ENCODE results near the gene KRT84. TPM values are rescaled to one million over a fixed set of nuclear protein-coding genes. Genes with fewer than 3 reads are reported as not detected.

The KRT84 gene
- total and polyA plus RNA-seq, 10 of the 15 experiments (the other 5 are each of a cell fraction or from before 2014, with no cell fraction given): not detected

DNA sequence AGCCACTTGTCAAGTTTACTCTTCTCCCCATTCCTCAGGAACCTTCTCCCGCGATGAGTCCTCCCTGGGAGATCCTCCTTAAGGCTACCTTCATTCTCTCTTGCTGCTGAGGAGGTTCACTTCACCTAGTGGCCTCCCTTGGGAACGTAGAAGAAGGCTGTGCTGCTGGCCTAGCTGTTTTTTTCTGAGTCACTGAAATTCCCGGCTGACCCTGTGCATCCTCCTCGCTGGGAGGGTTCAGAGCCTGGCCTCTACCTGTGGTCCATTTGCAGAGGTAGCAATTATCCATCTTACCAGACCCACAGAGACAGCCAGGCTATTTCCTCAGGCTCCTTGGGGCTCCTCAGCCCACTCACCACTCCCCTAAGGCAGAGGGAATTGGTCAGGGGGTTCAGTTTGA is 16.1 kb upstream of the KRT84 start:
- no peak overlapping the region for H3K4me2 ChIP-seq (ENCODE audit: control insufficient read depth, insufficient read depth)
- no peaks in the 10 kb centered on the region for H4K20me1 ChIP-seq (ENCODE audit: control insufficient read depth, insufficient read depth)
- intact Hi-C loops (cut with micrococcal nuclease; ENCODE audit: unreplicated experiment) (no loop called here), in situ Hi-C loops (cut with MboI) (no loop called here)
- H2AFZ ChIP-seq (ENCODE audit: control insufficient read depth, low read depth, low read length): no peak overlapping the region
- no peak overlapping the region for H3K9ac ChIP-seq (ENCODE audit: control insufficient read depth, insufficient read depth, low read length)
- no peaks in the 10 kb centered on the region for H3K4me1 ChIP-seq (ENCODE audit: control insufficient read depth, insufficient read depth, low read length)
- WGBS (ENCODE audit: insufficient coverage, insufficient replicate concordance, low lambda C conversion rate, missing lambda C conversion rate): 3% methylated on average over 5 of the region's 5 CpGs
- BruUV-seq (replicated peaks): no TSS peak
- H3K36me3 ChIP-seq (ENCODE audit: control insufficient read depth in 2 of 2, insufficient read depth in 2 of 2, low read length in 1 of 2): no peaks in the 10 kb centered on the region
- DNase-seq (ENCODE audit: low read depth, low spot score): no peak
- no peaks in the 10 kb centered on the region for H3K79me2 ChIP-seq (ENCODE audit: control insufficient read depth, insufficient read depth, low read length)
- POLR2A ChIA-PET: no interaction called here
- no peak for ATAC-seq
- H3K27ac ChIP-seq (ENCODE audit: control insufficient read depth, insufficient read depth): no peak overlapping the region
- CTCF ChIA-PET: interaction anchor here (1.4 kb wide), 1 partner anchor 28 kb away, joined by 4 read pairs; no protein-coding TSS in a partner anchor
- H3K9me3 ChIP-seq (replicated peaks; ENCODE audit: control insufficient read depth, insufficient read depth, low read length): no peaks in the 10 kb centered on the region
- no peak for FAIRE-seq
- RAD21 ChIA-PET (ENCODE audit: unreplicated experiment): no interaction called here
- H3K4me3 ChIP-seq: no peak overlapping the region
- no peaks in the 10 kb centered on the region; a peak in 1 of 4 replicates for H3K27me3 ChIP-seq (replicated peaks in 1 of 2; ENCODE audit: control insufficient read depth in 2 of 2, insufficient read depth in 2 of 2, low read length in 1 of 2)
- SMC1A ChIA-PET (ENCODE audit: uncharacterized antibody, unreplicated experiment): no interaction called here
- TF ChIP-seq NRF1 (conservative IDR thresholded peaks at IDR 0.05; ENCODE audit: low read depth, low read length): no peak
- TF ChIP-seq, protein P1, sequence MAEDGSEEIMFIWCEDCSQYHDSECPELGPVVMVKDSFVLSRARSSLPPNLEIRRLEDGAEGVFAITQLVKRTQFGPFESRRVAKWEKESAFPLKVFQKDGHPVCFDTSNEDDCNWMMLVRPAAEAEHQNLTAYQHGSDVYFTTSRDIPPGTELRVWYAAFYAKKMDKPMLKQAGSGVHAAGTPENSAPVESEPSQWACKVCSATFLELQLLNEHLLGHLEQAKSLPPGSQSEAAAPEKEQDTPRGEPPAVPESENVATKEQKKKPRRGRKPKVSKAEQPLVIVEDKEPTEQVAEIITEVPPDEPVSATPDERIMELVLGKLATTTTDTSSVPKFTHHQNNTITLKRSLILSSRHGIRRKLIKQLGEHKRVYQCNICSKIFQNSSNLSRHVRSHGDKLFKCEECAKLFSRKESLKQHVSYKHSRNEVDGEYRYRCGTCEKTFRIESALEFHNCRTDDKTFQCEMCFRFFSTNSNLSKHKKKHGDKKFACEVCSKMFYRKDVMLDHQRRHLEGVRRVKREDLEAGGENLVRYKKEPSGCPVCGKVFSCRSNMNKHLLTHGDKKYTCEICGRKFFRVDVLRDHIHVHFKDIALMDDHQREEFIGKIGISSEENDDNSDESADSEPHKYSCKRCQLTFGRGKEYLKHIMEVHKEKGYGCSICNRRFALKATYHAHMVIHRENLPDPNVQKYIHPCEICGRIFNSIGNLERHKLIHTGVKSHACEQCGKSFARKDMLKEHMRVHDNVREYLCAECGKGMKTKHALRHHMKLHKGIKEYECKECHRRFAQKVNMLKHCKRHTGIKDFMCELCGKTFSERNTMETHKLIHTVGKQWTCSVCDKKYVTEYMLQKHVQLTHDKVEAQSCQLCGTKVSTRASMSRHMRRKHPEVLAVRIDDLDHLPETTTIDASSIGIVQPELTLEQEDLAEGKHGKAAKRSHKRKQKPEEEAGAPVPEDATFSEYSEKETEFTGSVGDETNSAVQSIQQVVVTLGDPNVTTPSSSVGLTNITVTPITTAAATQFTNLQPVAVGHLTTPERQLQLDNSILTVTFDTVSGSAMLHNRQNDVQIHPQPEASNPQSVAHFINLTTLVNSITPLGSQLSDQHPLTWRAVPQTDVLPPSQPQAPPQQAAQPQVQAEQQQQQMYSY (CRISPR knock-in tag; IDR thresholded peaks at IDR 0.05): no peak
- no peak for TF ChIP-seq IKZF1 (conservative IDR thresholded peaks at IDR 0.05)
- TF ChIP-seq BCL11A (IDR thresholded peaks at IDR 0.05; ENCODE audit: low read depth, low read length): no peak
- no peak for TF ChIP-seq CREB1 (IDR thresholded peaks at IDR 0.05; ENCODE audit: low read depth)
- no peak for TF ChIP-seq SMARCA5 (IDR thresholded peaks at IDR 0.05)
- TF ChIP-seq NFXL1 (IDR thresholded peaks at IDR 0.05; ENCODE audit: borderline replicate concordance): no peak
- TF ChIP-seq, protein P2, sequence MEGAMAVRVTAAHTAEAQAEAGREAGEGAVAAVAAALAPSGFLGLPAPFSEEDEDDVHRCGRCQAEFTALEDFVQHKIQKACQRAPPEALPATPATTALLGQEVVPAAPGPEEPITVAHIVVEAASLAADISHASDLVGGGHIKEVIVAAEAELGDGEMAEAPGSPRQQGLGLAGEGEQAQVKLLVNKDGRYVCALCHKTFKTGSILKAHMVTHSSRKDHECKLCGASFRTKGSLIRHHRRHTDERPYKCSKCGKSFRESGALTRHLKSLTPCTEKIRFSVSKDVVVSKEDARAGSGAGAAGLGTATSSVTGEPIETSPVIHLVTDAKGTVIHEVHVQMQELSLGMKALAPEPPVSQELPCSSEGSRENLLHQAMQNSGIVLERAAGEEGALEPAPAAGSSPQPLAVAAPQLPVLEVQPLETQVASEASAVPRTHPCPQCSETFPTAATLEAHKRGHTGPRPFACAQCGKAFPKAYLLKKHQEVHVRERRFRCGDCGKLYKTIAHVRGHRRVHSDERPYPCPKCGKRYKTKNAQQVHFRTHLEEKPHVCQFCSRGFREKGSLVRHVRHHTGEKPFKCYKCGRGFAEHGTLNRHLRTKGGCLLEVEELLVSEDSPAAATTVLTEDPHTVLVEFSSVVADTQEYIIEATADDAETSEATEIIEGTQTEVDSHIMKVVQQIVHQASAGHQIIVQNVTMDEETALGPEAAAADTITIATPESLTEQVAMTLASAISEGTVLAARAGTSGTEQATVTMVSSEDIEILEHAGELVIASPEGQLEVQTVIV (IDR thresholded peaks at IDR 0.05; ENCODE audit: borderline replicate concordance, partially characterized antibody): no peak
- TF ChIP-seq SMAD1 (IDR thresholded peaks at IDR 0.05; ENCODE audit: low read depth, partially characterized antibody): no peak
- no peak for TF ChIP-seq SREBF2 (IDR thresholded peaks at IDR 0.05; ENCODE audit: low read length)
- TF ChIP-seq, protein P3, sequence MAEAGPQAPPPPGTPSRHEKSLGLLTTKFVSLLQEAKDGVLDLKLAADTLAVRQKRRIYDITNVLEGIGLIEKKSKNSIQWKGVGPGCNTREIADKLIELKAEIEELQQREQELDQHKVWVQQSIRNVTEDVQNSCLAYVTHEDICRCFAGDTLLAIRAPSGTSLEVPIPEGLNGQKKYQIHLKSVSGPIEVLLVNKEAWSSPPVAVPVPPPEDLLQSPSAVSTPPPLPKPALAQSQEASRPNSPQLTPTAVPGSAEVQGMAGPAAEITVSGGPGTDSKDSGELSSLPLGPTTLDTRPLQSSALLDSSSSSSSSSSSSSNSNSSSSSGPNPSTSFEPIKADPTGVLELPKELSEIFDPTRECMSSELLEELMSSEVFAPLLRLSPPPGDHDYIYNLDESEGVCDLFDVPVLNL (IDR thresholded peaks at IDR 0.05; ENCODE audit: low read depth, low read length): no peak
- TF ChIP-seq, protein P4, sequence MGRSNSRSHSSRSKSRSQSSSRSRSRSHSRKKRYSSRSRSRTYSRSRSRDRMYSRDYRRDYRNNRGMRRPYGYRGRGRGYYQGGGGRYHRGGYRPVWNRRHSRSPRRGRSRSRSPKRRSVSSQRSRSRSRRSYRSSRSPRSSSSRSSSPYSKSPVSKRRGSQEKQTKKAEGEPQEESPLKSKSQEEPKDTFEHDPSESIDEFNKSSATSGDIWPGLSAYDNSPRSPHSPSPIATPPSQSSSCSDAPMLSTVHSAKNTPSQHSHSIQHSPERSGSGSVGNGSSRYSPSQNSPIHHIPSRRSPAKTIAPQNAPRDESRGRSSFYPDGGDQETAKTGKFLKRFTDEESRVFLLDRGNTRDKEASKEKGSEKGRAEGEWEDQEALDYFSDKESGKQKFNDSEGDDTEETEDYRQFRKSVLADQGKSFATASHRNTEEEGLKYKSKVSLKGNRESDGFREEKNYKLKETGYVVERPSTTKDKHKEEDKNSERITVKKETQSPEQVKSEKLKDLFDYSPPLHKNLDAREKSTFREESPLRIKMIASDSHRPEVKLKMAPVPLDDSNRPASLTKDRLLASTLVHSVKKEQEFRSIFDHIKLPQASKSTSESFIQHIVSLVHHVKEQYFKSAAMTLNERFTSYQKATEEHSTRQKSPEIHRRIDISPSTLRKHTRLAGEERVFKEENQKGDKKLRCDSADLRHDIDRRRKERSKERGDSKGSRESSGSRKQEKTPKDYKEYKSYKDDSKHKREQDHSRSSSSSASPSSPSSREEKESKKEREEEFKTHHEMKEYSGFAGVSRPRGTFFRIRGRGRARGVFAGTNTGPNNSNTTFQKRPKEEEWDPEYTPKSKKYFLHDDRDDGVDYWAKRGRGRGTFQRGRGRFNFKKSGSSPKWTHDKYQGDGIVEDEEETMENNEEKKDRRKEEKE (IDR thresholded peaks at IDR 0.05): no peak
- no peak for TF ChIP-seq TBL1XR1 (IDR thresholded peaks at IDR 0.05; ENCODE audit: low read depth, low read length)
- no peak for TF ChIP-seq JUND (IDR thresholded peaks at IDR 0.05; ENCODE audit: low read depth, low read length)
- TF ChIP-seq SREBF1 (IDR thresholded peaks at IDR 0.05; ENCODE audit: low read length): no peak
- no peak for TF ChIP-seq RCOR1 (conservative IDR thresholded peaks at IDR 0.05; ENCODE audit: low read depth, low read length)
- TF ChIP-seq RUNX3 (IDR thresholded peaks at IDR 0.05; ENCODE audit: low read length): no peak

Measured in GM12878 (cell line).